Dermis blood vessel endothelial cell (primary cell): ENCODE measurements around the gene ABL1. TPM values are rescaled to one million over a fixed set of nuclear protein-coding genes. Genes with fewer than 3 reads are reported as not detected.

Experiments used
- DNase-seq: peaks from one replicate; pipeline ENCODE4 v3.0.0; 2010
- total RNA-seq: library from RNA; depleted of rRNA; stranded (reverse); fragments of >200 nt; gene quantifications from 2 replicates; pipeline ENCODE4 v1.2.3, GENCODE V29; 2014

ABL1 gene
- total RNA-seq, 1 donor from 2014 or later, result 42.5 TPM

GRCh38 chr9:130854092-130854491 is 19.0 kb downstream of the ABL1 start:
- DNase-seq, result no peak

- no peak for DNase-seq
Observed at GRCh38 chr9:130854835-130855234, 19.8 kb downstream of the ABL1 start.

GRCh38 chr9:130856474-130856873 is 21.4 kb downstream of the ABL1 start:
- no peak for DNase-seq

- peak; percentile 67 for DNase-seq
Observed at GRCh38 chr9:130857864-130858738, 23.0 kb downstream of the ABL1 start.

- DNase-seq, result no peak
Observed at GRCh38 chr9:130858739-130859705, 24.0 kb downstream of the ABL1 start.

GRCh38 chr9:130860458-130861316 is 25.6 kb downstream of the ABL1 start:
- peak; percentile 96 for DNase-seq

GRCh38 chr9:130861372-130862180 is 26.5 kb downstream of the ABL1 start:
- no peak for DNase-seq

GRCh38 chr9:130862217-130862616 is 27.2 kb downstream of the ABL1 start:
- no peak for DNase-seq

GRCh38 chr9:130862747-130863146 is 27.7 kb downstream of the ABL1 start:
- no peak for DNase-seq

GRCh38 chr9:130864541-130864940 is 29.5 kb downstream of the ABL1 start:
- DNase-seq, result no peak

- no peak for DNase-seq
Observed at GRCh38 chr9:130865921-130866320, 30.9 kb downstream of the ABL1 start.

GRCh38 chr9:130866474-130866965 is 31.5 kb downstream of the ABL1 start:
- DNase-seq, result peak; percentile 86

- DNase-seq, result no peak
Observed at GRCh38 chr9:130867556-130867955, 32.5 kb downstream of the ABL1 start.

- no peak for DNase-seq
Observed at GRCh38 chr9:130868230-130868629, 33.2 kb downstream of the ABL1 start.

GRCh38 chr9:130869250-130869649 is 34.2 kb downstream of the ABL1 start:
- DNase-seq, result peak; percentile 61

GRCh38 chr9:130870491-130871381 is 35.7 kb downstream of the ABL1 start:
- no peak for DNase-seq

- DNase-seq, result no peak
Observed at GRCh38 chr9:130871395-130872062, 36.5 kb downstream of the ABL1 start.

- DNase-seq, result no peak
Observed at GRCh38 chr9:130872093-130872492, 37.0 kb downstream of the ABL1 start.

GRCh38 chr9:130872508-130872907 is 37.5 kb downstream of the ABL1 start:
- DNase-seq, result no peak
